ENCODE results near the gene APOO.

APOO gene

GRCh38 chrX:23919148-23919547 is 11.4 kb upstream of the APOO start:
- no peak overlapping the region for H3K4me3 Mint-ChIP-seq
- no peaks in the 10 kb centered on the region for H3K27me3 Mint-ChIP-seq (ENCODE audit: low read depth, poor library complexity)
- peaks cover 22% of the 10 kb centered on the region for H3K9me3 Mint-ChIP-seq
- no peak for TF ChIP-seq CTCF (IDR thresholded peaks at IDR 0.05)
- peaks cover 10% of the 10 kb centered on the region for H3K36me3 Mint-ChIP-seq (ENCODE audit: low read depth)
- DNase-seq, result no peak
- no peak overlapping the region for H3K27ac Mint-ChIP-seq
- H3K4me1 Mint-ChIP-seq, result no peaks in the 10 kb centered on the region

GRCh38 chrX:23911126-23911835 is 3.5 kb upstream of the APOO start:
- Mint-ChIP-seq H3K4me1 (peaks cover 13% of the 10 kb centered on the region), H3K27ac (peak overlapping the region; percentile 79), H3K4me3 (no peak overlapping the region), H3K27me3 (ENCODE audit: low read depth, poor library complexity) (no peaks in the 10 kb centered on the region), H3K36me3 (ENCODE audit: low read depth) (no peaks in the 10 kb centered on the region), H3K9me3 (no peaks in the 10 kb centered on the region)
- no peak for TF ChIP-seq CTCF (IDR thresholded peaks at IDR 0.05)
- no peak for DNase-seq

- peaks cover 18% of the 10 kb centered on the region for H3K36me3 Mint-ChIP-seq (ENCODE audit: low read depth)
- TF ChIP-seq CTCF (IDR thresholded peaks at IDR 0.05), result no peak
- DNase-seq, result peak; percentile 20
- H3K4me3 Mint-ChIP-seq, result peak overlapping the region; percentile 93
- no peaks in the 10 kb centered on the region for H3K9me3 Mint-ChIP-seq
- H3K4me1 Mint-ChIP-seq, result peaks cover 36% of the 10 kb centered on the region
- H3K27me3 Mint-ChIP-seq (ENCODE audit: low read depth, poor library complexity), result no peaks in the 10 kb centered on the region
- peak overlapping the region; percentile 97 for H3K27ac Mint-ChIP-seq
These were observed 674 bp upstream of the APOO start for GRCh38 chrX:23908219-23909004.

- TF ChIP-seq CTCF (IDR thresholded peaks at IDR 0.05), result no peak
- Mint-ChIP-seq H3K27me3 (ENCODE audit: low read depth, poor library complexity) (no peaks in the 10 kb centered on the region), H3K27ac (peak overlapping the region; percentile 98), H3K9me3 (no peaks in the 10 kb centered on the region), H3K4me1 (peaks cover 36% of the 10 kb centered on the region), H3K36me3 (ENCODE audit: low read depth) (peaks cover 18% of the 10 kb centered on the region), H3K4me3 (peak overlapping the region; percentile 93)
- DNase-seq, result no peak
These were observed 634 bp downstream of the APOO start for GRCh38 chrX:23907111-23907497.

- Mint-ChIP-seq H3K36me3 (ENCODE audit: low read depth) (peaks cover 18% of the 10 kb centered on the region), H3K9me3 (no peaks in the 10 kb centered on the region), H3K4me1 (peaks cover 36% of the 10 kb centered on the region), H3K4me3 (no peak overlapping the region), H3K27me3 (ENCODE audit: low read depth, poor library complexity) (no peaks in the 10 kb centered on the region), H3K27ac (peak overlapping the region; percentile 70)
- DNase-seq, result no peak
- no peak for TF ChIP-seq CTCF (IDR thresholded peaks at IDR 0.05)
These were observed 3.6 kb downstream of the APOO start for GRCh38 chrX:23904096-23904495.

All from nephron progenitor cell (in vitro differentiated cells).